NCI-H1092 (cell line): ENCODE measurements around the gene MAPKAP1.

ENCODE experiments used
- DNase-seq: peaks from one replicate; lab custom pipeline; 2025; lab: John Stamatoyannopoulos, UW

Gene MAPKAP1

DNA sequence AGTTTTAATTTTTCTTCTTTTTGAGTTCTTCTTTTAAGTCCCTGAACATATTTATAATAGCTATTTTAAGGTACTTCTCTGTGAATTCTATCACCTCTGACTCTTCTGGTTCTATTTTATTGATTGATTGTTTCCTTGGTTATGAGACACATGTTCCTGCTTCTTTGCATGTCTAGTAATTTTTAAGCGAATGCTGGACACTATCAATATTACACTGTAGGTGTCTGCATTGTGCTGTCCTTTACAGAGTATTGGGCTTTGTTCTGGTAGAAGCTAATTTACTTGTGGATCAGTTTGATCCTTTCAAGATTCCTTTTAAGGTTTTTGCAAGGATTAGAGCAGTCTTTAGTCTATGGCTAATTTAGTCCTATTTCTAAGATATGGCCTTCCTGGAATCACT, 249.7 kb downstream of the MAPKAP1 start:
- DNase-seq: no peak

DNA sequence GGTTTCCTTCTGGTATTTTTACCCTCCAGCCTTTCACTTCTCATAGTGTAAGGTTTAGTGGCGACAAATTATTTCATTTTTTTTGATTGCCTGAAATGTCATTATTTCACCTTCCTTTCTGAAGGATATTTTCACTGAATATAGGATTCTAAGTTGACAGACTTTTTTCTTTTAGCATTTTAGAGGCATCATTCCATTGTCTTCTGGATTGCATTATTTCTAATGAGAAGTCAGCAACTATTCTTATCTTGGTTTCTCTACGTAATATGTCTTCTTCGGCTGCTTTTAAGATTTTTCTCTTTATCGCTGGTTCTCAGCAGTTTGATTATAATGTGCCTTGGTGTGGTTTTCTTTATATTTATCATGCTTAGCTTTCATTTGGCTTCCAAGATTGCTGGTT, 251.1 kb downstream of the MAPKAP1 start:
- no peak for DNase-seq

DNA sequence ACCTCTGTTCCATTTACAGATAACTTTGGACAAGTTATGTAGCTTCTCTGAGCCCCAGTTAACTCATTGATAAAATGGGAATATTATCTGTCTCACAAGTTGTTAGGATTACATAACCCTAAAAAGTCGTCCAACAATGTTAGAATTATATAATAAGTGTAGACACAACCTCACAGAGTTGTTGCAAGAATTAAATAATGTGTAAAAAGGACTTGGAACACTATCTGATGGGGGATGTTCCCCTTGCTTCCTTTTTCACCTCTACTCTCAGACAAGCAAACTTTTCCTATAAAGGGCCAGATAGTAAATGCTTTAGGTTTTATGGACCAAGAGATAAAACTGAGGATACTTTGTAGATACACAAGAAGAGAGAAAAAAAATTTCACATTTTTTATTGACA, 251.9 kb downstream of the MAPKAP1 start:
- DNase-seq: no peak

DNA sequence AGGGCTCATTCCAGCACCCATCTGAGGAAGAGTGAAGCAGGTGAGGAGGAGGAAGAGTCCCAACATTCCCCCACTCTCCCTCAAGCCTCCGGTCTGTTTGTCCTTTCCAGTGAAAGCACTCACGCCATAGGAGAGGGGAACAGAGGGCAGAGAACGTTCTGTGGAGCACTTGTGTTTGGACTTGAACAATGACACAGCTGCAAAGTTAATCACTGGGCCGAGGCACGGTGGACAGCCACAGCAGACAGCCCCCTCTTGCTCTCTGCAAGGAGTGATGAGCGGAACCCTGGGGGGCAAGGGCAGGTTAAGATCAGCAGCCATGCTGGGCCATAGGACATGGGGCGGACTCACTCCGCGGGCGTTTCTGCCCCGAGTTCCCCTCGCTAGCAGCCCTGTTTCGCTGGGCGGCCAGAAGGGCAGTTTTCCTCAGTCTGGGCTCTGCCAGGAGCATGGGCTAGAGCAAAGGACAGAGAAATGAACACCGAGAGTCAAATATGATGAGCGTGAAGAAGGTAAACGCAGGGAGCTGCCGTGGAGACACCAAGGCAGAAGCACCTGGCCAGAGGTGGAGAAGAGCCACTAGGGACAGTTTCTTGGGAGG, 259.7 kb downstream of the MAPKAP1 start:
- DNase-seq: no peak

DNA sequence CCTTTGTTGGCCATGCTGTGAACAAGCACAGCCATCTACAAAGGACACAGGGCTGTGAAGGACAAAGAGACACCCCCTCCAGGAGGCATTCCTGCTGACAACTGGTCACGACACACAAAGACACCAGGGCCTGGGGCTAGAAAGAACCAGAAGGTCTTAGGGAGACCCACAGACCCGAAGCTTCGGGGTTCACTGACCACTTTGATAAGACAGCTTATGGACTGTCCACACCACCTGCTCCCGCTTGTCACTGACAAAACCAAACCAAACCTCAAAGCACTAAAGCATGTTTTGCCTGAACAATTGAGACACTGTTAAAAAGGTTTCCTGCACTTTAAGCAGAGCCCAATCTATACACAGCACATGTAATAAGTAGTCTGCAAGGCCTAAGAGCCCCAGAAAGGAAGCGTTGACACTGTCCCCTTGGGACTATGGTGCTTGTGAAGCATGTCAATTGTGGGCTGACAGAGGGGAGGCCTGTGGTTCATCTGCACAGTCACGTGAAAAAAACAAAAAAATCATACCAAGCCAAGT, 260.4 kb downstream of the MAPKAP1 start:
- DNase-seq: no peak

DNA sequence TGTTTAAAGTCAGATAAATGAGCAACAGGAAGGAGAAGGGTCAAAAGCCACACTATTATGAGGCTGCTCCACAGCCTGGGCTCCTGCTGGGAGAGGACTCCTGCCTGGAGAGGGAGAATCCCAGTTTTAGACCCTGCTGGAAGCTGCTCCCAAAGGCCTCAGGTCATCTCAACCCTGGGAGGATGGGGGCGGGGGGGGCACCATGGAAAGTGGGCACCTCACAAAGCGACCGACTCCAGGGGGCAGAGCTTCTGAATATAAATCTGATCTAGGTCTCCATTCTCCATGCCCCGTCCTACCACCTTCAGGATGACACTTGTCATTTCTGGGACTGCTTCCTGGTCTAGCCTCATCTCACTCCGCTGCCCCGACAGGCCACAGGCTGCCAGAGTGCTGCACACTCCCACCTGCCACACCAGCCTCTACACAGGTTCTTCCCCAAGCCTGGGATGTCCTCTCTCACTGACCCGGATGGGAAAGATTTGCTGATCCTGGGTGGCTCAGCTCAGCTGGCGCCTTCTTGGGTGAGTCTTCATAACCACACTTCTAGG, 262.0 kb downstream of the MAPKAP1 start:
- no peak for DNase-seq

DNA sequence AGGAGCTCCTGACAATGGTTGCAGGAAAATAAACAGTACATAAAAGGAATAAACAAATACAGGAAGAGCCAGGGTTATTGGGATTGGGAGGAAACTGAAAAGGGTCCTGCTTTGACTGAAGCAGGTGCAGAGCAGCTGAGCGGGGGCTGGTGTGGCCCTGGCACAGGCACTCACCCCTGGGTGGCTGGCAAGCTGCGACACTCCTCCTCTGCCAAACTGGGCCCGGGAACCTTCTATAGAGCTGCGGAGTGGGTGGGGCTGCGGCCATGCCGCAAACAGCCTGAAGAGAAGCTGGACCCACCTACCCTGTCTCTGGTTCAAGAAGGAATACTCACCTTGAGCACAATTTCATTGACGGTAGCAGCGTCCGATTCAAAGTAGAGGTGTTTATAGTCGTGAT, 262.8 kb downstream of the MAPKAP1 start:
- DNase-seq: no peak

DNA sequence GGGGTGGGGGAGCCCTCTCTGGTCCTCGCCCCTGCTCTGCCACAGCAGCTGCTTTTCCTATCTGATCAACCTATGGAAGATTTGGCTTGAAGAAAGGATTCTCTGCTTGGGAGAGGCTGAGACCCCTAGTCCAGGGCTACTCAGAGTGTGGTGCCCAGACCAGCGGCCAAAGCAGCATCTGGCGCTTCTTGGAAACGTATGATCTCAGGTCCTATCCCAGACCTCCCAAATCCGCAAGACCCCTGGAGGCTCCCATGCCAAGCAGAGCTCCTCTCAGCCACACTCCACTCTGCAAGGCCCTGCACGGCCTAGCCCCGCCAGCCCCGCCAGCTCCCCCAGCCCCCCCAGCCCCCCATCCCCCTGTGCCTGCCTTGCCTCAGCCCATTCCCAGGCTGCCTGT, 263.6 kb downstream of the MAPKAP1 start:
- no peak for DNase-seq

DNA sequence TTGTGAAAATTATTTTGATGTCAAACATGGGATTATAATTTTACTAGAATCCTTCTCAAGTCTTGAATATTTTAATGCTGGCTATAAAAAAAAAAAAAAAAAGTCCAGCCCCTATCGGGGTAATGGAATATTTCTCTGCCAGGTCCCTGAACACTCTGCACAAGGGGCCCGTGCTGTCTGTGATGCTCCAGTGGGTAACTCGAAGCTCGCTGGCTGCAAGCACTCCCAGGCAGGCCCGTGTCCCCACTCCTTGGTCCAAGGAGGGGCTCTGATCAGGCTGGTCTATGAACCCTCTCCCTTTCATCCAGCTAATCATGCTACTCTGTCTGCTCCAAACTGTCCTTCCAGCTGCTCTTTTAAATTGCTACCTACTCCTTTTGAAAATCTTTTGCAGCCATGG, 264.6 kb downstream of the MAPKAP1 start:
- no peak for DNase-seq

DNA sequence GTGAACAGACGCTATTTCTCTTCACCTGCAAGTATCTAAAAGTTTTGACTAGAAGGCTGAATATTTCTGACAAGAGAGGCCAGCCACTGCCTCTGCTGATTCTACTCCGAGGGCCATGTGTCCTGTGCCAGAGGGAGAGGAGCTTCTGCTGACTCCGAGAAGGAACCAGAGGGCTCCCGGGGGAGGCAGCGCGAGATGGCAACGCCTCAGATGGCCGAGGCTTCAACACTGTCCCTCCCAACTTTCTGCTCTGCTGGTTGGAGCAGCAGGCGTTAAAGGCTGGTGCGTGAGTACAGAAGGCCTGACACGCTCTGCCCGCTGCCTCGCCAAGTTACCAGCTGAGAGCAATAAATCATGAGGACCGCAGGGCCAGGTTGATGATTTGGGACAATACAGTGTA, 266.6 kb downstream of the MAPKAP1 start:
- no peak for DNase-seq

DNA sequence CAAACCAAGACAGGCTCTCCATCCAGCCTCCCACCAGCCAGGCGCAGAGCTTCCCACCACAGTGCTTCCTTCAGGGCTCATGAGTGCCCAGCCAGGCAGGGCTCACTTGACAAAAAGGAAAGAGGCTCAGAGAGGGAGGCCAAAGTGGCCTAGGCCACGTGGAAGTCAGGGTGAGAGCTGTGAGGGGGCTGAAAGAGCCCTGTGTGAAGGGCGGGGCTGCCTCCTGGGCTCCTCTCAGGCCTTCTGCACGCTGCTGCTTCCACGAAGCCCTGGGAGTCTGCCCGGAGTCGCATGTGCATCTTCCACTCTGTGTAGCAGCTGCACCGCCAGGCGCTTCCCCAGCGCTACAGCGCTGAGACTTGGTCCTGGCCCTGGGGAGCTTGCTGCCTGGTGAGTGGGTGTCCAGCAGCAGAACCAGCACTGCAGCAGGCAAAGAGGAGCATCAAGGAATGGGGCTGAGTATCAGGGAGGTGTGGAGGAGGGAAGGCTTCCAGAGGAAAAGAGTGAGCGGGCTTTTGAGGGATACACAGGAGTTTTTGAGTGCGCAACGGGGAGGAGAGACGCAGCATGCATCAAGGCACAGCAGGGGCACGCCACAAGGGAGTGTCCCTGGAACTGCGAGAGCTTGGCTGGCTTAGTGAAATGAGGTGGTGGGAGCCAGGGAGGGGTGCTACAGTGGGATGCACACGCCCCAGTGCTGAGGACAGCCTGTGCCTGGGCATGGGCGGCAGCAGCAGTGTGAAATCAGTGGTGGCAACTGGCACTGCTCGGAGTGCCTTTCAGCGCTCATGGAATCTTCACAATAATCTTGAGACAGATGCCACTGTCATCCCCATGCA, 267.4 kb downstream of the MAPKAP1 start:
- no peak for DNase-seq

DNA sequence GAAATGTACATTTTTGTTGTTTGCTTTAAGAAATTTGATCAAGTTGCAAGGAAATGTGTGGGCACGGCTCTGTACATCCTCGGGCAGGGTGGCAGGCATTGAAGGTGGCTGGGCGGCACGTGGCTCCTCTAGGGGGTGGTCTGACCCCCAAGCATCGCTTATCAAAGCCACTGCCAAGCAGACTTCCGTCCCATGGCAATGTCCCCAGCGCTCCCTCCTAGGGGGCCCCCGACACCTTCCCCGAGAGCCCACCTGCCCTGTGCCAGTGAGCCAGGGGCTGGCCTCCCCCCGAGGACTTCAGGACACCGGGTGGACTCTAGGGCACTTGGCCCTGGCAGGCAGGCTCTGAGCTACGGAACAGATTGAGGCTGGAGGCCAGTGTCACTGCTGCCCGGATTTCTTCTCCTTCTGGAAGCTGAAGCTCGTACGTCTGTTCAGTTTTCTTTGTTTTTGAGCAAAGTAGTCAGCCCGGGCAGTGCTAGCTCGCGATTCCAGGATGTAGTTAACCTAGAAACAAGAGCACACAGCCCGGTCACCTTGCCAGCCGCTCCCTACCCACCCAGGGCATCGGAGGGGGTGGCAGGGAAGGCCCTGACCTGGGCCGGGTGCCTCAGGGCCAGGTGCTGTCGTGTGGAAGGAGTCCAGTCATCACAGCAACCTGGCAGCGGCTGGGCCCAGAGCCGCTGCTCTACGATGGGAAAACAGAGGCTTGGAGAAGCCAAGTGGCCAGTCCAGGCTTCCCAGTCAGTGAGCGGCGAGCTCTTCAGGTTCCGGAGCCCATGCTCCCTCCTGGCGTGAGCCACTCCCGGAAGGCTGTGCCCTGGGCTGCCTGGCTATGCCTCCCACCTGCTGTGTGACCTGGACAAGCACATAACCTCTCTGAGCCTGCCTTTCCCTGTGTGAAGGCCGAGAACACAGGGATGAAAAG, 268.2 kb downstream of the MAPKAP1 start:
- DNase-seq: no peak

DNA sequence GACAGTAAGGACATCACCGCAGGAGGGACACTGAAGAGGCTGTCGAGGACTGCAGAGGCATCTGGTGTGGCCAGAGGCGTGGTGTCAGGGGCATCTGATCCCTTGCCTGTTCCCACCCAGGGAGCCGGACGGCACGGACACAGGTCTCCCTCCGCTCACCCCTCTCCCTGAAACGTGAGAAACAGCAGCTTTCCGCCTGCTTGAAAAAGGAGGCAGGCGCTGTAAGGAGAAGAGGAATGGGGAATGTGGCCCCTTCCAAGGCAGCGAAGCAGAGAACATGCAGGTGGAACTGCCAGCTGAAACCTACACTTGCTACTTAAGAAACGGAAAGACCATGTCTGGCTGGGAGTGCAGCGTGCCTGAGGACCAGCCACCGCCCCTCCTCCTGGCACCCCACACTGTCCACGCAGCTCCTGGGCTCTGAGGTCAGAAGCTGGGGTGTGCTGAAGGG, 269.2 kb downstream of the MAPKAP1 start:
- no peak for DNase-seq

DNA sequence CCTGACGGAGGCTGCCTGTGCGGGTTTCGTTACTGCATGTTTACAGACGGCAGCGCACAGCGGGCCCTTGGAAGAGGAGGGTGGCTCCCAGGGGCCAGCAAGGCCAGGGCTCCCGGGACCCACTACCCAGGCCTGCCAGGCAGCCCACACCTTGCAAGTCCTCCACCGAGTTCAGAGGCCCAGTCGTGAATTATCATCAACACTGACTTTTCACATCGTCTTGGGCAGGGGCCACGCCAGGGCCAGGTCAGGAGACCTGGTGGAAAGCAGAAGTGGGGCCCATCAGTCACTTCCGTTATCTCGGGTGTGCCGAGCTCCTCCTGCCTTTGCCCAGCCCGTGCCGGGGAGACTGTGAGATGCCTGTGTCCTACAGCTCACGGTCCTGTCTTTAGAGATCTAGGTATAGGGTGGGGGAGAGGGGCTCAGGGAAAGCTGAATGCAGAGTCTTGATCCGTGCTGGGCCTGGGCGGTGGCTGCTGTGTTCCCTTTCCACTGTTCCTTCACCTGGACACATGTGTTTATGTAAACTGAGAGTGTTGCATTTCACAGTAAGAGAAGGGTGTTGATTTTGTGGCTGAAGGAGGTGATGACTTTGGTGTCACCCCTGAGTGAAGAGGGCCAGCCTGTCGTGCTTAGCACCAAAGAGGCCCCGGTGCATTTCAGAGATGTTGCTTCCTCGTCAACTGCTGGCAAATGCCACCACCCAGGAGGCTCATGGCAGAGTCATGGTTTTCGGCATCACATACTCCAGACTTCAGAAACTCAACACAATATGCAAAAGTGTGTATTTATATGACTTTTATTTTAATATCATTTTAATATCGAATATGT, 270.2 kb downstream of the MAPKAP1 start:
- DNase-seq: no peak

DNA sequence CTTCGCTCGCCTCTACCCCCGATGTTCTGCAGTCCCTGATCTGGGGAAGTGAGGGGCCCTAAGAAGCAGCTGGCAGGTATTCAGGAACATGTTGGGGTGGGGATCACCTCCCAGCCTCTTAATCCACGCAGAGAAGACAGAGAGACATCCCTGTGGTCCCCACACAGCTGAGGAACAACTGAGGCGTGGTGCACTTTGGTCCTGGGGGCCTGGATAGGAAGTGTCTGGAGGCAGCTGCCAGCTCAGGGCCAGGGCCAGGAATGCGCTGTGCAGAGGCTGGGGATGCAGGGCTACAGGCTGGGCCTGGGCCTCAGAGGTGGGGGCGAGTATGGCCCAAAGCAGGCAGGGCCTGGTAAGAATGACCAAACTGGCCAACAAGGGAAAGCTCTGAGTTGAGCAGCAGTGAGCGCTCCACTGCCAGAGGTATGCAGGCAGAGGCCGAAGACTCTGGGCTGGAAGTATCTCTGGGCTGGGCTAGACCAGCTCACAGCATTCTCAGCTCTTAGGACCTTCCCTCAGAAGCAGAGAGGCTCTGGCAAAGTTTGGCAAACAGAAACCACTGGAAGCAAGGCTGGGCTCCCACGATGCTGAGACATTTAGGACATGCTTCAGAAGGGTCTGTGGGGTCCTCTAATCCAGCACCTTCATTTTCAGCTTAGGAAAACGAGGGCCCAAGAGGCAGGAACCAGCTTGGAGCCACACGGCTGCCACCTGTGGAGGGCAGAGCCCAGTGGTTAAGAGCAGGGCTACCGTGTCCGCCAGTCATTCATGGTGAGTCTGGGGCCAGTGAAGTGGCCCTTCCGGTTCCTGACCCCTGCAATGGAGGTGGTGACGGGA, 271.0 kb downstream of the MAPKAP1 start:
- DNase-seq: no peak

DNA sequence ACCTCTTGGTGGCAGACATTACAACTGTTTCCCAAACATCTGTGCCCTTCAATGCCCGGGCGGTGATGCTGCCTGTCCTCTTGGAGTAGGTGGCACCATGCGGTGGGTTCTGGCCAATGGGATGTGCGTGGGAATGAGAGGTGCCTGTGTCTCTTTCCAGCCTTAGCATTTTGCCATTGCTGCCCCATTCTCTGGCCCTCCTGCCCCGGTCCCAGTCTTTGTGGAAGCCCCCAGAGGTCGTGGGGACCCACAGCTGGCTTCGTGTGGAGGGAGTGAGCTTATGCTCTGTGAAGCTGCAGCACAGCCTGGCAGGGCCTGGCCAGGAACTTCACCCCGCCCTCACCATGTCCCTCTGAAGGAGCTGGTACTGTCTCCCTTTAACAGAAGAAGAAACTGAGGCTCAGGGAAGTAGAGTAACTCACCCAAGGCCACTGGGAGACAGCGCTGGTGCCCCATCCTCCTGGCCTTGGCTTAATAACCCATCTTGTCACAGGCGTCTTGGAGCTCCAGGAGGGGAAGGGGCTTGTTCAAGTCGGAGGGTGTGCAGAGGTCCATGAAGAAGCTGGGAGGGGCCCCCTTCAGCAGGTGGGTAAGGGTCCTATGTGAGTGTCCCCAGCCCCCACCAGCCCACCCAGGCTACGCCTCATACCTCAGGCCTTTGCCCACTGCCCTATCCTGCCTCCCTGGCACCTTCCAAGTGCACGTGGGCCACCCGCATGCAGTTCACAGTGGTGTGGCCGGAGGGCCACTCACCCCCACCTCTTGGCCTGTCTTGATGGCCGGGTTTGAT, 271.8 kb downstream of the MAPKAP1 start:
- DNase-seq: no peak

DNA sequence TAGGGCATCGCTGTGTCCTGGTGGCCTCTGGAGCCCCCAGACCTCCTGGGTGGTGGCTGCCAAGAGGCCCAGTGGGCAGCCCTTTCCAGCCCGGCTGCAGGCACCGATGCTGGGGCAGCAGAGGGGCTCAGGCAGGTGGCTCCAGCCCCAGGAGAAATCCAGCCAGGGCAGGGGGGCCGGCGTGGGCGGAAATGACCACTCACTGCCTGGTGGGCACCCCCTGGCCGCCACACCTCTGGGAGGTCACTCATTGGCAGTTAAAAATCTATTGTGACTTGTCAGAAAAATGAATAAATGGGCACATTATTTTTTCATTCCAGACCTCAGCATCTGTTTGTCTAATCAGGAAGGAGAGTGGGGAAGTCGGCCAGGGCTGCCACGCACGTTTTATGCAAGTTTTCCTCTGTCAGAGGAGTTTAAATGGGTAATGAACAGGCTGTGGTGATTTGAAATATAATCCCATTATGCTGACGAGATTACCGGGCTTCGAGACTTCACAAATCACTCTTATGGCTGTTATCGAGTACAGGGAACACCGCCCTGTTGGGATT, 273.5 kb downstream of the MAPKAP1 start:
- DNase-seq: no peak

DNA sequence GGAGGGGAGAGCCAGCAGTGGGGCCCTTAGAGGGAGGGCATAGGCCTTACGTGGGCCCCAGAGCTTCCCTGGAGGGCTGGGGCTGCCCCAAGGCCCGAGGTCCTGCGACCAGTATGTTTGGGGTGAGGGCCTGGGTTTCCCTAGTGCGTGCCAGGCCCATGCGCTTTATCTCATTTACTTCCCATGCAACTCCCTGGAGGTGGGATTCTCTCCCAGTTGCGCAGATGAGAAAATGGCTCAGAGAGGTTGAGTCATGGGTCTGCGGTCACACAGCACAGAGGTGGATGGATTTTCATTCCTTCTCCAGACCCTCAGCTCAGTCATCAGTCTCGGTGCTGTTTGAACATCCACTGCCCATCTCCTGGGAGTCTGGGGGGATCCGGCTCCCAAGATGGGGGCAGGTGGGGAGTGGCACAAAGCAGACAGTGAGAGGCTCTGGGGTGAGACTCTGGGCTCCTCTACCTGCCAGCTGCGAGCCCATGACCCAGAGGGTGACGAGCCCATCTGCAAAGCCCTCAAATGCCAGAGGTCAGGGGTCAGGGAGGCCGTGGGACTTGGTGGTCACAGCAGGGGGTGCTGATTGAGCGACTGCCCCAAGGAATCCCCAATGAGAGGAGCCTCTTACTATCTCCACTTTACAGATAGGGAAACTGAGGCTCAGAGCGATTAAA, 274.2 kb downstream of the MAPKAP1 start:
- no peak for DNase-seq
